GM21737 (cell line): Measurements from ENCODE around the gene RNF113B.

Experiments
- ATAC-seq: cut with Tn5 transposase; IDR thresholded peaks from one replicate; pipeline ENCODE4 v1.9.1; 2021; ENCODE audit warnings: mild to moderate bottlenecking, moderate library complexity; ENCODE audit not compliant: unreplicated experiment

Gene RNF113B

GRCh38 chr13:98142380-98143156, 34.5 kb downstream of the RNF113B start, which contains the start of gene FARP1:
Gene FARP1, plus strand, starts transcription at chr13:98143094. Its CDS starts 70,149 bp downstream, at chr13:98213243.
- ATAC-seq, result peak; percentile 88

GRCh38 chr13:98141509-98142379, 35.3 kb downstream of the RNF113B start:
- no peak for ATAC-seq

DNA sequence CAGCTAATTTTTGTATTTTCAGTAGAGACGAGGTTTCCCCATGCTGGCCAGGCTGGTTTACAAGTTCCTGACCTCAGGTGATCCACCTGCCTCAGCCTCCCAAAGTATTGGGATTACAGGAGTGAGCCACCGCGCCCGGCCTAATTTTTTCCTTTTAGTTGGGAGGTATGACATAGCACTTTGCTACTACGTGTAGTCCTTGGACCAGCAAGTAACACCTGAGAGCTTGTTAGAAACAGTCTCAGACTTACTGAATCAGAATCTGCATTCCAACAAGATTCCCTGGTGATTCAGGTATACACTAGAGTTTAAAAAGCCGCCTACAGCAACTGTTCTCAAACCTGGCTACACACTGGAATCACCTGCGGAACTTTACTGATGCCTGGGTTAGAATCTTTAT, 36.0 kb downstream of the RNF113B start:
- ATAC-seq, result no peak

DNA sequence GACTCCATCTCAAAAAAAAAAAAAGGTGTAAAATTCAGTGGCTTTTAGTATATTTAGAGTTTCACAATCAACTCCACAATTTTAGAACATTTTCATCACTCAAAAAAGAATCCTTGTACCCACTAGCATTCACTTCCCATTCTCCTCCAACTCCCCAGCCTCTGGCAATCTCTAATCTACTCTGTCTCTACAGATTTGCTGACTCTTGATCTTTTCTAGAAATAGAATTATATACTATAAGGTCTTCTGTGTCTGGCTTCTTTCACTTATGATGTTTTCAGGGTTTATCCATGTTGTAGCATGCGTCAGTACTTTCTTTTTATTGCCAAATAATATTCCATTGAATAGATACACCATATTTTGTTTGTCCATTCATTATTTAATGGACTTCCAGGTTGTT, 42.2 kb downstream of the RNF113B start:
- no peak for ATAC-seq

- ATAC-seq, result peak; percentile 77
Measured at GRCh38 chr13:98133946-98134345, 43.1 kb downstream of the RNF113B start.

DNA sequence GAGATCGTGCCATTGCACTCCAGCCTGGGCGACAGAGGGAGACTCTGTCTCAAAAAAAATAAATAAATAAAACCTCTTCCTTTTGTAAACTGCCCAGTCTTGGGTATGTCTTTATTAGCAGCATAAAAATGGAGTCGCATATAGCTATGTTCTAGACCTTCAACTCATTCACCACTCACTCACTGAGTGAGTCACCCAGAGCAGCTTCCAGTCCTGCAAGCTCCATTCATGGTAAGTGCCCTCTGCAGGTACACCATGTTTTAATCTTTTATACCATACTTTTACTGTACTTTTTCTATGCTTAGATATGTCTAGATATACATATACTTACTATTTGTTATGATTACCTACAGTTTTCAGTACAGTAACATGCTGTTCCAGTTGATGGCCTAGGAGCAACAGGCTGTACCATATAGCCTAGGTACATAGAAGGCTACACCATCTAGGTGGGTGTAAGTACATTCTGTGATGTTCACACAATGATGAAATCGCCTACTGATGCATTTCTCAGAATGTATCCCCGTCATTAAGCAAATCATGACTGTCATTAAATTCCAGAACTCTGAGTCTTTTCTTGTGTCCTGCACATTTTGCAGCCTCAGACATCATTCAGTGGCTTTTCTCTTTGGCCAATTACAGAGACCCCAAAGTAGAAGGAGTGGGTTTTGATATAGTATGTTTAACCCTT, 47.9 kb downstream of the RNF113B start:
- ATAC-seq, result no peak
